Karpas-422 (cell line): ENCODE results near the gene CCL19. TPM values are rescaled to one million over a fixed set of nuclear protein-coding genes. Genes with fewer than 3 reads are reported as not detected.

Experiments
- DNase-seq: peaks from one replicate; pipeline ENCODE4 v3.0.0-alpha.2; 2015
- H2AFZ ChIP-seq: fragments of 200-600 bp; sonication (generic); 2 replicates; pipeline ENCODE4 v1.6.1; 2014; ENCODE audit warnings: antibody characterized with exemption, low read length, mixed read lengths
- H3K27ac ChIP-seq: fragments of 200-600 bp; sonication (generic); 2 replicates; pipeline ENCODE4 v1.5.1; 2014; ENCODE audit warnings: mild to moderate bottlenecking, low read length, moderate library complexity
- H3K27me3 ChIP-seq: fragments of 200-600 bp; sonication (generic); 2 replicates; pipeline ENCODE4 v1.6.1; 2014; ENCODE audit warnings: low read length, mixed read lengths
- H3K36me3 ChIP-seq: fragments of 200-600 bp; sonication (generic); 2 replicates; pipeline ENCODE4 v1.6.1; 2014; ENCODE audit warnings: low read length, mixed read lengths; ENCODE audit not compliant: insufficient read depth
- H3K4me1 ChIP-seq: fragments of 200-600 bp; sonication (generic); 2 replicates; pipeline ENCODE4 v1.6.1; 2014; ENCODE audit warnings: mild to moderate bottlenecking, low read length, mixed read lengths
- H3K4me2 ChIP-seq: fragments of 200-600 bp; sonication (generic); 2 replicates; pipeline ENCODE4 v1.6.1; 2014; ENCODE audit warnings: low read length, low read depth, mild to moderate bottlenecking; ENCODE audit not compliant: poor library complexity, severe bottlenecking
- H3K4me3 ChIP-seq: fragments of 200-600 bp; sonication (generic); 2 replicates; pipeline ENCODE4 v1.5.1; 2014; ENCODE audit warnings: mild to moderate bottlenecking, antibody characterized with exemption, low read length, mixed read lengths
- H3K79me2 ChIP-seq: fragments of 200-600 bp; sonication (generic); 2 replicates; pipeline ENCODE4 v1.6.1; 2014; ENCODE audit warnings: mild to moderate bottlenecking, low read length, mixed read lengths
- H3K9ac ChIP-seq: fragments of 200-600 bp; sonication (generic); 2 replicates; pipeline ENCODE4 v1.6.0; 2014; ENCODE audit warnings: low read length
- H3K9me2 ChIP-seq: fragments of 200-600 bp; sonication (generic), shearing (Covaris generic); replicated peaks from 2 replicates; pipeline ENCODE4 v1.6.0; 2014; ENCODE audit warnings: mild to moderate bottlenecking, low read length, moderate library complexity; ENCODE audit not compliant: insufficient read depth
- H3K9me3 ChIP-seq: fragments of 300-700, 200-600 bp; sonication (generic); 2 replicates; pipeline ENCODE4 v1.6.1; 2014; ENCODE audit warnings: low read length, mixed read lengths
- H4K20me1 ChIP-seq: fragments of 200-600 bp; sonication (generic); 2 replicates; pipeline ENCODE4 v1.6.1; 2014; ENCODE audit warnings: mild to moderate bottlenecking, antibody characterized with exemption, low read length, low read depth; ENCODE audit not compliant: insufficient read depth
- total RNA-seq: library from RNA; depleted of rRNA; stranded (reverse); fragments of >200 nt; shearing (Covaris generic); gene quantifications from 2 replicates; pipeline ENCODE4 v1.2.3, GENCODE V29; 2014; ENCODE audit warnings: low replicate concordance

The CCL19 gene
- total RNA-seq, 1 experiment from 2014 or later, result not detected

- no peaks in the 10 kb centered on the region for H3K36me3 ChIP-seq
- no peaks in the 10 kb centered on the region for H3K9me3 ChIP-seq
- DNase-seq, result no peak
- no peaks in the 10 kb centered on the region for H3K27me3 ChIP-seq
- H3K4me2 ChIP-seq, result no peak overlapping the region
- no peaks in the 10 kb centered on the region for H3K9me2 ChIP-seq
- no peak overlapping the region for H2AFZ ChIP-seq
- no peaks in the 10 kb centered on the region for H4K20me1 ChIP-seq
- no peaks in the 10 kb centered on the region for H3K79me2 ChIP-seq
- no peak overlapping the region for H3K27ac ChIP-seq
- H3K4me1 ChIP-seq, result peaks cover 17% of the 10 kb centered on the region
- no peak overlapping the region for H3K9ac ChIP-seq
- H3K4me3 ChIP-seq, result no peak overlapping the region
Observed at GRCh38 chr9:34663303-34663605, 27.8 kb downstream of the CCL19 start.

- Histone ChIP-seq H2AFZ (no peak within 1 kb of the TSS), H3K4me2 (no peak within 1 kb of the TSS), H3K27ac (no peak within 1 kb of the TSS), H3K4me3 (no peak within 1 kb of the TSS), H3K79me2 (no peaks in the 10 kb centered on the region), H3K9me3 (no peaks in the 10 kb centered on the region), H3K9me2 (no peaks in the 10 kb centered on the region), H3K27me3 (no peaks in the 10 kb centered on the region), H3K36me3 (no peaks in the 10 kb centered on the region), H3K9ac (no peak within 1 kb of the TSS), H4K20me1 (no peaks in the 10 kb centered on the region), H3K4me1 (peaks cover 17% of the 10 kb centered on the region)
- DNase-seq, result no peak
Observed at GRCh38 chr9:34662526-34663302, 28.4 kb downstream of the CCL19 start, which contains the start of gene CCL27. Gene CCL27 (minus strand): TSS chr9:34662657. CDS start chr9:34662633, 24 bp downstream.

GRCh38 chr9:34659592-34660253 is 31.4 kb downstream of the CCL19 start:
- H3K9me2 ChIP-seq, result no peaks in the 10 kb centered on the region
- no peaks in the 10 kb centered on the region for H3K36me3 ChIP-seq
- peaks cover 4% of the 10 kb centered on the region for H3K4me1 ChIP-seq
- H3K4me2 ChIP-seq, result no peak overlapping the region
- no peak for DNase-seq
- no peak overlapping the region for H3K27ac ChIP-seq
- H2AFZ ChIP-seq, result no peak overlapping the region
- no peaks in the 10 kb centered on the region for H3K79me2 ChIP-seq
- H3K27me3 ChIP-seq, result no peaks in the 10 kb centered on the region
- no peaks in the 10 kb centered on the region for H4K20me1 ChIP-seq
- H3K9me3 ChIP-seq, result no peaks in the 10 kb centered on the region
- no peak overlapping the region for H3K9ac ChIP-seq
- H3K4me3 ChIP-seq, result no peak overlapping the region

GRCh38 chr9:34658461-34658860 is 32.6 kb downstream of the CCL19 start:
- Histone ChIP-seq H3K4me3 (no peak overlapping the region), H3K9ac (no peak overlapping the region), H3K36me3 (no peaks in the 10 kb centered on the region), H3K9me3 (no peaks in the 10 kb centered on the region), H3K4me1 (no peaks in the 10 kb centered on the region), H3K27ac (no peak overlapping the region), H3K79me2 (no peaks in the 10 kb centered on the region), H3K27me3 (no peaks in the 10 kb centered on the region), H3K9me2 (no peaks in the 10 kb centered on the region), H2AFZ (no peak overlapping the region), H4K20me1 (no peaks in the 10 kb centered on the region), H3K4me2 (no peak overlapping the region)
- no peak for DNase-seq

GRCh38 chr9:34656992-34657391 is 34.1 kb downstream of the CCL19 start:
- Histone ChIP-seq H3K4me2 (no peak overlapping the region), H3K79me2 (no peaks in the 10 kb centered on the region), H3K9ac (no peak overlapping the region), H4K20me1 (no peaks in the 10 kb centered on the region), H3K27me3 (no peaks in the 10 kb centered on the region), H3K4me3 (no peak overlapping the region), H3K27ac (no peak overlapping the region), H3K9me3 (no peaks in the 10 kb centered on the region), H3K9me2 (no peaks in the 10 kb centered on the region), H3K4me1 (no peaks in the 10 kb centered on the region), H2AFZ (no peak overlapping the region), H3K36me3 (no peaks in the 10 kb centered on the region)
- DNase-seq, result no peak

GRCh38 chr9:34655394-34655793 is 35.7 kb downstream of the CCL19 start:
- Histone ChIP-seq H3K4me1 (no peaks in the 10 kb centered on the region), H3K9me2 (no peaks in the 10 kb centered on the region), H3K4me2 (no peak overlapping the region), H3K4me3 (no peak overlapping the region), H3K27ac (no peak overlapping the region), H3K9ac (no peak overlapping the region), H3K36me3 (no peaks in the 10 kb centered on the region), H3K27me3 (no peaks in the 10 kb centered on the region), H3K79me2 (no peaks in the 10 kb centered on the region), H3K9me3 (no peaks in the 10 kb centered on the region), H4K20me1 (no peaks in the 10 kb centered on the region), H2AFZ (no peak overlapping the region)
- DNase-seq, result no peak

- Histone ChIP-seq H3K9ac (no peak overlapping the region), H3K79me2 (no peaks in the 10 kb centered on the region), H3K9me2 (no peaks in the 10 kb centered on the region), H3K27ac (no peak overlapping the region), H3K36me3 (no peaks in the 10 kb centered on the region), H3K27me3 (no peaks in the 10 kb centered on the region), H4K20me1 (no peaks in the 10 kb centered on the region), H3K9me3 (no peaks in the 10 kb centered on the region), H3K4me3 (no peak overlapping the region), H2AFZ (no peak overlapping the region), H3K4me2 (no peak overlapping the region), H3K4me1 (no peaks in the 10 kb centered on the region)
- no peak for DNase-seq
Observed at GRCh38 chr9:34654323-34655051, 36.6 kb downstream of the CCL19 start.
